ENCODE data around the gene OSMR.

- TF ChIP-seq ZNF510 (tag by site-specific recombination; IDR thresholded peaks at IDR 0.05; ENCODE audit: insufficient replicate concordance) (no peak), ZNF830 (tag by site-specific recombination; IDR thresholded peaks at IDR 0.05; ENCODE audit: low read depth) (no peak), GLI4 (tag by site-specific recombination; IDR thresholded peaks at IDR 0.05) (no peak), PATZ1 (tag by site-specific recombination; IDR thresholded peaks at IDR 0.05) (no peak), ZBTB21 (tag by site-specific recombination; IDR thresholded peaks at IDR 0.05) (no peak), CTCF (tag by site-specific recombination; IDR thresholded peaks at IDR 0.05) (no peak), SCRT2 (tag by site-specific recombination; IDR thresholded peaks at IDR 0.05) (no peak), ZBTB11 (tag by site-specific recombination; conservative IDR thresholded peaks at IDR 0.05; ENCODE audit: low read depth) (no peak), ZNF16 (tag by site-specific recombination; IDR thresholded peaks at IDR 0.05; ENCODE audit: low read depth) (no peak)
These were observed 2.1 kb upstream of the OSMR start for GRCh38 chr5:38843665-38844064.

Measured in HEK293 (cell line).